HEK293 (cell line): Measurements from ENCODE around the gene MBOAT2.
A peak's percentile ranks its signal among the peaks of the same experiment; 100 is the strongest.

Experiments
- CTCF ChIA-PET: fragments of 350-600 bp; formaldehyde crosslinking; extraction: SDS; loops from one replicate; lab custom pipeline; 2021; ENCODE audit warnings: antibody characterized with exemption; lab: Yijun Ruan, JAX
- POLR2A ChIA-PET: fragments of 300-600 bp; formaldehyde crosslinking; extraction: SDS; loops from one replicate; lab custom pipeline; 2020; ENCODE audit warnings: antibody characterized with exemption, inconsistent platforms; lab: Yijun Ruan, JAX
- H3K27ac ChIP-seq: fragments of 200-500 bp; sonication (Bioruptor generic); 2 replicates; pipeline ENCODE4 v1.5.1; 2014; ENCODE audit warnings: low read depth, low read length, control low read depth, inconsistent platforms; ENCODE audit errors: extremely low read depth
- H3K36me3 ChIP-seq, 2 experiments: fragments of 200-500 bp in 1 of 2; sonication (Bioruptor generic) in 1 of 2; 1 replicate in 1 of 2; 2 replicates in 1 of 2; pipeline ENCODE4 v1.5.1; 2014 to 2017; ENCODE audit warnings: inconsistent platforms in 2 of 2, low read length in 2 of 2; ENCODE audit not compliant: control insufficient read depth in 2 of 2, insufficient read depth in 1 of 2
- H3K4me1 ChIP-seq: fragments of 200-500 bp; sonication (Bioruptor generic); 2 replicates; pipeline ENCODE4 v1.5.1; 2014; ENCODE audit warnings: mild to moderate bottlenecking, low read length, inconsistent platforms; ENCODE audit not compliant: control insufficient read depth, insufficient read depth
- H3K4me3 ChIP-seq: 2 replicates; pipeline ENCODE4 v1.5.1; 2011; ENCODE audit warnings: low read depth, mild to moderate bottlenecking, control low read depth, low read length, moderate library complexity
- H3K9me3 ChIP-seq: fragments of 200-500 bp; sonication (Bioruptor generic); 2 replicates; pipeline ENCODE4 v1.5.1; 2014; ENCODE audit warnings: low read depth, low read length, inconsistent platforms; ENCODE audit not compliant: control insufficient read depth, insufficient read depth
- BCL6B ChIP-seq: fragments of 450-650 bp; formaldehyde crosslinking; IDR thresholded peaks from 2 replicates; pipeline ENCODE4 v1.5.1; 2017; ENCODE audit warnings: missing biosample characterization, missing genetic modification characterization
- ELK4 ChIP-seq: IDR thresholded peaks from 2 replicates; pipeline ENCODE4 v1.6.1; 2011; ENCODE audit warnings: mild to moderate bottlenecking, low read depth, low read length, borderline replicate concordance
- HIC1 ChIP-seq: fragments of 450-650 bp; formaldehyde crosslinking; IDR thresholded peaks from 2 replicates; pipeline ENCODE4 v1.5.1; 2016; ENCODE audit warnings: missing biosample characterization, missing genetic modification characterization
- IKZF3 ChIP-seq: fragments of 450-650 bp; IDR thresholded peaks from 2 replicates; pipeline ENCODE4 v1.5.0; 2018; ENCODE audit warnings: missing biosample characterization, mild to moderate bottlenecking, missing genetic modification characterization, moderate library complexity
- KLF16 ChIP-seq: fragments of 450-650 bp; formaldehyde crosslinking; IDR thresholded peaks from 2 replicates; pipeline ENCODE4 v1.5.1; 2017; ENCODE audit warnings: missing biosample characterization, missing genetic modification characterization
- PBX3 ChIP-seq: sonication (generic); formaldehyde crosslinking; IDR thresholded peaks from 2 replicates; pipeline ENCODE4 v1.8.1; 2022; ENCODE audit warnings: mild to moderate bottlenecking, moderate library complexity, missing genetic modification reagents
- ZBTB21 ChIP-seq: fragments of 450-650 bp; formaldehyde crosslinking; IDR thresholded peaks from 2 replicates; pipeline ENCODE4 v1.5.1; 2017; ENCODE audit warnings: missing biosample characterization, missing genetic modification characterization
- ZBTB8A ChIP-seq: fragments of 450-650 bp; formaldehyde crosslinking; IDR thresholded peaks from 2 replicates; pipeline ENCODE4 v1.5.1; 2016; ENCODE audit warnings: missing biosample characterization, missing genetic modification characterization
- ZNF114 ChIP-seq: fragments of 450-650 bp; formaldehyde crosslinking; IDR thresholded peaks from 2 replicates; pipeline ENCODE4 v1.5.0; 2017; ENCODE audit warnings: missing biosample characterization, missing genetic modification characterization
- ZNF138 ChIP-seq: fragments of 450-650 bp; formaldehyde crosslinking; IDR thresholded peaks from 2 replicates; pipeline ENCODE4 v1.5.1; 2016; ENCODE audit warnings: missing biosample characterization, missing genetic modification characterization, borderline replicate concordance
- ZNF266 ChIP-seq: fragments of 450-650 bp; formaldehyde crosslinking; IDR thresholded peaks from 2 replicates; pipeline ENCODE4 v1.5.1; 2016; ENCODE audit warnings: missing biosample characterization, missing genetic modification characterization, low read depth
- ZNF292 ChIP-seq: fragments of 450-650 bp; formaldehyde crosslinking; IDR thresholded peaks from 2 replicates; pipeline ENCODE4 v1.5.1; 2016; ENCODE audit warnings: low read depth, missing biosample characterization, missing genetic modification characterization, borderline replicate concordance
- ZNF335 ChIP-seq: fragments of 450-650 bp; formaldehyde crosslinking; conservative IDR thresholded peaks from 2 replicates; pipeline ENCODE4 v1.5.1; 2016; ENCODE audit warnings: missing biosample characterization, missing genetic modification characterization
- ZNF398 ChIP-seq: fragments of 450-650 bp; formaldehyde crosslinking; IDR thresholded peaks from 2 replicates; pipeline ENCODE4 v1.5.1; 2017; ENCODE audit warnings: missing biosample characterization, missing genetic modification characterization
- ZNF548 ChIP-seq: fragments of 450-650 bp; formaldehyde crosslinking; IDR thresholded peaks from 2 replicates; pipeline ENCODE4 v1.5.1; 2016; ENCODE audit warnings: missing biosample characterization, missing genetic modification characterization
- ZNF549 ChIP-seq: fragments of 450-650 bp; IDR thresholded peaks from 2 replicates; pipeline ENCODE4 v1.5.1; 2018; ENCODE audit warnings: missing biosample characterization, missing genetic modification characterization, mild to moderate bottlenecking, inconsistent platforms, moderate library complexity
- ZSCAN16 ChIP-seq: fragments of 450-650 bp; formaldehyde crosslinking; IDR thresholded peaks from 2 replicates; pipeline ENCODE4 v1.5.1; 2016; ENCODE audit warnings: missing biosample characterization, missing genetic modification characterization

Gene MBOAT2

GRCh38 chr2:8996006-8996405 is 7.5 kb downstream of the MBOAT2 start (continued):
- TF ChIP-seq ZNF292 (tag by site-specific recombination) (no peak), ZNF548 (tag by site-specific recombination) (no peak), ZNF549 (tag by site-specific recombination) (no peak), ZNF114 (tag by site-specific recombination) (no peak), ZSCAN16 (no peak), ELK4 (no peak), ZNF266 (tag by site-specific recombination) (no peak), HIC1 (tag by site-specific recombination) (no peak), ZBTB21 (tag by site-specific recombination) (no peak), ZNF398 (no peak), KLF16 (tag by site-specific recombination) (no peak), IKZF3 (tag by site-specific recombination) (no peak), BCL6B (tag by site-specific recombination) (no peak)

- no peak overlapping the region for H3K4me3 ChIP-seq
- POLR2A ChIA-PET: no interaction called here
- H3K27ac ChIP-seq: no peak overlapping the region
- TF ChIP-seq ZNF138 (tag by site-specific recombination) (no peak), ZNF335 (tag by site-specific recombination) (0 out of 2 replicates have a peak, but pooled peaks have one; percentile 25)
- TF ChIP-seq, all 188 proteins: peak for 1
- H3K9me3 ChIP-seq: no peaks in the 10 kb centered on the region
- H3K36me3 ChIP-seq: no peaks in the 10 kb centered on the region
- CTCF ChIA-PET: no interaction called here
- H3K4me1 ChIP-seq: peaks cover 7% of the 10 kb centered on the region
These were observed 9.1 kb downstream of the MBOAT2 start for GRCh38 chr2:8994386-8994785.

- TF ChIP-seq PBX3 (CRISPR knock-in tag) (no peak), ZBTB8A (0 out of 2 replicates have a peak, but pooled peaks have one; percentile 20)
- H3K27ac ChIP-seq: no peak overlapping the region
- peaks cover 3% of the 10 kb centered on the region; the same call in 1 of the 2 replicates for H3K4me1 ChIP-seq
- ChIA-PET CTCF (no interaction called here), POLR2A (interaction anchor here (0.6 kb wide), 1 partner anchor 10 kb away, joined by 3 read pairs; no protein-coding TSS in a partner anchor)
- H3K9me3 ChIP-seq: no peaks in the 10 kb centered on the region
- H3K4me3 ChIP-seq: no peak overlapping the region
- H3K36me3 ChIP-seq: no peaks in the 10 kb centered on the region
These were observed 9.6 kb downstream of the MBOAT2 start for GRCh38 chr2:8993902-8994278.
